ENCODE data around the gene CFAP46.

- TF ChIP-seq, protein P1, sequence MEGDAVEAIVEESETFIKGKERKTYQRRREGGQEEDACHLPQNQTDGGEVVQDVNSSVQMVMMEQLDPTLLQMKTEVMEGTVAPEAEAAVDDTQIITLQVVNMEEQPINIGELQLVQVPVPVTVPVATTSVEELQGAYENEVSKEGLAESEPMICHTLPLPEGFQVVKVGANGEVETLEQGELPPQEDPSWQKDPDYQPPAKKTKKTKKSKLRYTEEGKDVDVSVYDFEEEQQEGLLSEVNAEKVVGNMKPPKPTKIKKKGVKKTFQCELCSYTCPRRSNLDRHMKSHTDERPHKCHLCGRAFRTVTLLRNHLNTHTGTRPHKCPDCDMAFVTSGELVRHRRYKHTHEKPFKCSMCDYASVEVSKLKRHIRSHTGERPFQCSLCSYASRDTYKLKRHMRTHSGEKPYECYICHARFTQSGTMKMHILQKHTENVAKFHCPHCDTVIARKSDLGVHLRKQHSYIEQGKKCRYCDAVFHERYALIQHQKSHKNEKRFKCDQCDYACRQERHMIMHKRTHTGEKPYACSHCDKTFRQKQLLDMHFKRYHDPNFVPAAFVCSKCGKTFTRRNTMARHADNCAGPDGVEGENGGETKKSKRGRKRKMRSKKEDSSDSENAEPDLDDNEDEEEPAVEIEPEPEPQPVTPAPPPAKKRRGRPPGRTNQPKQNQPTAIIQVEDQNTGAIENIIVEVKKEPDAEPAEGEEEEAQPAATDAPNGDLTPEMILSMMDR (IDR thresholded peaks at IDR 0.05; ENCODE audit: insufficient read depth, low read length, poor library complexity, severe bottlenecking), result no peak
- no peak for TF ChIP-seq EZH2phosphoT487 (conservative IDR thresholded peaks at IDR 0.05; ENCODE audit: low read length)
These were observed 6.0 kb upstream of the CFAP46 start for GRCh38 chr10:132948351-132948750.

Data from SU-DHL-6 (cell line).